Activated CD8-positive, alpha-beta memory T cell treated with anti-CD3 and anti-CD28 coated beads, Interleukin-2, amount 50 U/mL, for 1 hour (primary cell): ENCODE results near the gene RASD2.
A peak's percentile ranks its signal among the peaks of the same experiment; 100 is the strongest.

ENCODE experiments used
- DNase-seq: peaks from one replicate; pipeline ENCODE4 v3.0.0-alpha.2; 2020; ENCODE audit errors: extremely low read depth

RASD2 gene

DNA sequence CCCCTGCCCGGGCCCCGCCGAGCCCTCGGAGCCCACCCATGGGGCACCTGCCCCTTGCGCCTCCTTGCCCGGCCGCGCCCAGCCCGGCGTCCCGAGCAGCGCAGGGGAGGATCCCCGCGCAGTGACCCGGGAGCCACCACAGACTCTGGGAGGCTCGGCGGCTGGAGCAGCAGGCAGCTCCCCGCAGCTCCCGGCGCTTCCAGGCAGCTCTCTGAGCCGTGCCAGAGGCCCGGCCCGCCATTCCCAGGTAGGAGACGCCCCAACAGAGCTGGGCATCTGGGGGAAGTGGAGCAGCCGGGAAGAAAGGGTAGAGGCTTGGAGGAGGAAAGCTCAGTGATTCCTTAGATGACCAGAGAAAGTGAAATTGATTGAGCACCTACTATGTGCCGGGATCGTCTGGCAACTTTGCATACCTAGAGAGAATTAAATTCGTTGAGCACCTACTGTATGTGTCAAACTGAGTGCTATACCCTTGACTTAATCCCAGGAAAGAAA is 670 bp downstream of the RASD2 start:
- DNase-seq, result no peak

DNA sequence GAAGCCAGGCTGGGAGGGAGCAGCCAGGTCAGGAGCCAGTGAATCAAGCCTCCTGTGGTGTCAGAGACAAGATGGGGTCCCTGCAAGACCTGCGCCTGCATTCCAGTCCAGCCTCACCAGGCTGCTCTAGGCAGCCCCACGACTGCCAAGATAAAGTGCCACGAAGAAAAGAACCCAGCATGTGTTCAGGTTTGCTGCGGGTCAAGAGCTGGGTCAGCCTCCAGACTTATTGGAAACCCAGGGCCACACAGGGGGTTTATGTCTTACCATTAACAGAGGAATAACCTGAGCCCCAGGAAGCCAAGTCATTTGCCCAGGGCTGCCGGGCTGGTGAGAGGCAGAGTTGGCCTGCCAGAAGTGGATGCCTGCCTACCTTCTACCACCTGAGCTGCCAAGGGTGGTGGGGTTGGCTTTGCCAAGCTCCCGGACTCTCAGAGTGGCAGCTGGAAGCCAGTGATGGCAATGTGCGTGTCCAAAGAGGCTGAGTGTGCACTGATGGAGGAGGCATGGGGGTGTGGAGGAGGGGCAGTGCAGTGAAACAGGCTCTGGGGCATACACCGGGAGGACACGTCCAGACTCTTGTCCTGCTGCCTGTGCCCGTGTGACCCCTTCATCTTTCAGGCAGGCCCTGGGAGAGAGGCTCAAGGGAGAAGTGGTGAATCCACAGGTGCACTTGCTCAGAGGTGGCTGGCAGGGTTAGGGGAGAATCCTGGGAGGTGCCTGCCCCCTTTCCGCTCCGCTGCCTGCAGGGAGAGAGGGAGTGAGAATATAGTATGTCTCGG is 1.7 kb downstream of the RASD2 start:
- DNase-seq, result no peak

GRCh38 chr22:35542939-35543516 is 2.4 kb downstream of the RASD2 start:
- DNase-seq, result no peak

DNA sequence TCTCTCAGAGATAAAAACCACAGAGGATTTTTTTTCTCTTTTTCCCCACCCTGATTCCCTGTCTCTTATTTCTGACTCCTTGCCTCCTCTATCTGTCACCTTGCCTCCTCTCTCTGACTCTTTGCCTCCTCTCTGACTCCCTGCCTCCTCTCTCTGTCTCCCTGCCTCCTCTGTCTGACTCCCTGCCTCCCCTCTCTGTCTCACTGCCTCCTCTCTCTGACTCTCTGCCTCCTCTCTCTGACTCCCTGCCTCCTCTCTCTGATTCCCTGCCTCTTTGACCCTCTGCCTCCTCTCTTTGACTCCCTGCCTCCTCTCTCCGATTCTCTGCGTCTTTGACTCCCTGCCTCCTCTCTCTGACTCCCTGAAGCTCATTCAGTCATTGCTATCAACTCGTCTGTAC is 3.1 kb downstream of the RASD2 start:
- no peak for DNase-seq

DNA sequence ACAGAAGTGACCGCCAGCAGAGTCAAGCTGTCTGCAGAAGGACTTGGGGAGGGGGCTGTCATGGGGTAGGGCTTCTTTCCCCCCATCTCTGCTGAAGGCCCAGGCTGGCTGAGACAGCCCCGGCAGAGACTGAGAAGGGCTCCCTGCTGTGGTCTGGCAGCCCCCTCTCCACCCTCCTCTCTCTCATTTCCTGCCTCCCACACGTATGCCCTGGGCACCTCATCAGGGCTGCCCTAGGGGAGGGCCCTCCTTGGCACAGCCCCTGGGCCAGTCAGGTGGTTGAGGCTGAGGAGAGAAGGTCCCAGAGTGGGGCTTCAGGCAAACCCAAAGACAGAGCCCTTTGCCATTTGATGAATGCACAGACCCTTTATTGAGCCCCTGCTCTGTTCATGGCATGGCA is 3.6 kb downstream of the RASD2 start:
- DNase-seq, result no peak

DNA sequence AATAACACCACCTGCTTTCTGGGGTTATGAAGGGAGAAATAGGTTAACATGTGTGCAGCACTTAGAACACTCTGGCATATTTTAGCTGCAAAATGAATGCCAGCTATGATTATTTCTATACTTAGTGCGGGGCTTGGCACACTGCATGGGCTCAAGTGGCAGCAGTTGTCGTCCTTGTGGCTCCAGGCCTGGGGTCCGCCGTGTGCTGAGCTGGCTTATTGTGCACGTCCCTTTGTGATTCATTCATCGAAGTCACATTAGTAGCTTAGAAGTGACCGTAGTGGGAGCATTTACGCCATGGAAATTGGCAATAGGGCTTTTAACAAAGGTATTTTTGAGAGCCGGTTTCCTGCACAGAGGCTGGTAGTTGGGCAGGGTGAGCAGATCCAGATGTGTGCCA is 4.2 kb downstream of the RASD2 start:
- DNase-seq, result no peak

DNA sequence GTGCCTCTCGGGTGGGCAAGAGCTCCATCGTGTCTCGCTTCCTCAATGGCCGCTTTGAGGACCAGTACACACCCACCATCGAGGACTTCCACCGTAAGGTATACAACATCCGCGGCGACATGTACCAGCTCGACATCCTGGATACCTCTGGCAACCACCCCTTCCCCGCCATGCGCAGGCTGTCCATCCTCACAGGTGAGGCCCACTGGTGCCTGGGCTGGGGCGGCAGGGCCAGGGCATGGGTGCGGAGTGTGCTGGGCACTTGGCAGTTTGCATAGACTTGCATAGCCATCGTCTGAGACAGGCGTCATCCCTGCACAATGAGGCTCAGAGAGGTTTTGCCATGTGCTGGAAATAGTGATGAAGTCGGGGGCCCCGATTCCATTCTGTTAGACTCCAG is 6.3 kb downstream of the RASD2 start:
- no peak for DNase-seq

- DNase-seq, result no peak
Observed at GRCh38 chr22:35547987-35548721, 7.5 kb downstream of the RASD2 start.

DNA sequence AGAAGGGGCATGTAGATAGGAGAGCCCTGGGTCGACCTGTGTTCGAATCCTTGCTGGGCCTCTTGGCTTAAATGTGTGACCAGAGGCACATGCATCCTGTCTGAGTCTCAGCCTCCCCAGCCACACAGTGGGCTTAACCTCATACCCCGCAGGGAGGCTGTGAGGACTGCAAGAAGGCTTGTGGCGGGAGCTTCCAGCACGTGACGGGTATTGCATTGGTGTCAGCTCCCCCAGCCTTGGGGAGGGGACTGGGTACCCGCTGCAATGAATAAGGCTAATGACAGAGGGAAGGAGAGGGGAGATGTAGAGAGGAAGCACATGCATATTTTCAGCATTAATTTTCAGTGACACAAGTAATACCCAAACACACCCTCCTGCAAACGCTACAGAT is 8.1 kb downstream of the RASD2 start:
- DNase-seq, result no peak

DNA sequence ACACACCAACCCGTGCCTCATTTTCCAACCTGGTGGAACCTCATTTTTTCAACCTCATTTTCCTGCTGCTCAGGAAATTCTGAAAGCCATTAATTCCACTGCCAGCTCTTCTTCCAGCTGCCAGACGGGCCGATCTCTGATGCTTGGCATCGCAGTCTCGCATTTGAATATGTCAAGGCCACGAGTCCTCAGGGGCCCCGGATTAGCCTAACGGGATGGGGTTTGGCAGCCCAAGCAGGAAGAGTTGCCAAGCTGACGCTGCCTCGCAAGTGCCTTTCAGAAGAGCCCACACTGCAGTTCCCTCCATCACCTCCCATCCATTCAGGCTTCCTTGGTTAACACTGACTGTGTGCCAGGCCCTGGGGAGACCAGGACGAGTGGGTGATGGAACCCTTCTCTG is 8.7 kb downstream of the RASD2 start:
- DNase-seq, result no peak

GRCh38 chr22:35551549-35552177 is 11.0 kb downstream of the RASD2 start:
- DNase-seq, result no peak

- peak; percentile 53 for DNase-seq
Observed at GRCh38 chr22:35552196-35552842, 11.7 kb downstream of the RASD2 start.

- no peak for DNase-seq
Observed at GRCh38 chr22:35552846-35553245, 12.2 kb downstream of the RASD2 start.

DNA sequence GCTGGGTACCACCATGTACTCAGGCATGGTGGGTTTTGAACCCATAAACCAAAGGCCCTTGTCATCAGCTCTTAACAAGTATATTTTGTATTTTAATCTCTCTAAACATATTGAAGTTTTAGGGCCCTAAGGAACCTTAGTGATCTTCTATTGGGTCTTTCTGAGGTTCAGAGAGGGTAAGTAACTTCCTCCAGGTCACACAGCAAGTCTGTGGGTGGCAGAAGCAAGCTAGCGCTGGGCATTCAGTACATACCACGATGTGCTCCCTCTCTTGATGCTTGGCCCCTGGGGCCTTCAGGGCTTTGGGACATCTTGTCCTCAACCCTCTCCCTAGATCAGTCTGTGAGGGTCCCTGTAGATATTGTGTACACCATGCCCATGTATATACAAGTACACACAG is 12.7 kb downstream of the RASD2 start:
- no peak for DNase-seq

GRCh38 chr22:35554297-35554845 is 13.7 kb downstream of the RASD2 start:
- DNase-seq, result no peak

- DNase-seq, result no peak
Observed at GRCh38 chr22:35555483-35555890, 14.9 kb downstream of the RASD2 start.

- no peak for DNase-seq
Observed at GRCh38 chr22:35555946-35556547, 15.4 kb downstream of the RASD2 start.

DNA sequence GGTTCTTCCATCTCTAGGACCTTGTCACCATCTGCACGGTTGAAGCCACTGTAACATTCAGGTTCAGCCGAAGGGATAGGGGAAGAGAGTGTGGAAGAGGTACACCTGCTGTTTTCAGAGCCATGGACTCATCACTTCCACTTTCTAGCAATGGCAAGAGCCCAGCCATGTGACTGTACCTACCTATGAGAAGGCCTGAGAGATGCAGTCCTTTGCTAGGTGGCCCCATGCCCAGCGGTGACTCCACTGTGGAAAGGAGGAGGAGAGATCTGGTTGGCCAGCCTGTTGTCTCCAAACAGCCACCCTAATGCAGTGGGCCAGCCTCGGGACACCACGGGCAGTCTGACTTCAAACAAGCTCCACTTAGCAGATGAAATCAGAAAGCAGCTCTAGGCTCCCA is 16.0 kb downstream of the RASD2 start:
- no peak for DNase-seq

DNA sequence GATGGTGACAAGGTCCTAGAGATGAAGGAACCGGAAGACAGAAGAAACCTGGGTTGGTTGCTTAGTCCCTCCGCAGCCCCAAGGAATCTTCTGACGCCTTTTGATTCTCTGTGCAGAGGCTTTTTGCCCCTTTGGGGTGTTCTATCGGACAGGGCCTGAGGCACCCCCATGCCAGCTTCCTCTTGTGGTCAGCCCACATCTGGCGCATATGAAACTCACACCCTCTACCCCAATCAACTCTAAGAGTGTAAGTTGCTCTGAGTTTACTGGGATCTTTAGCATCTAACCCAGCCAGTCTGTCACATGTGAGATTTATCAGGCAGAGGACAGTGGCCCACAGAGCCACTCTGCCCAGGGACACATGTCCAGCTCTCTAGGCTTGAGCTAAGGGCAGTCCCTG is 17.4 kb downstream of the RASD2 start:
- no peak for DNase-seq

GRCh38 chr22:35558719-35559118 is 18.1 kb downstream of the RASD2 start:
- no peak for DNase-seq

DNA sequence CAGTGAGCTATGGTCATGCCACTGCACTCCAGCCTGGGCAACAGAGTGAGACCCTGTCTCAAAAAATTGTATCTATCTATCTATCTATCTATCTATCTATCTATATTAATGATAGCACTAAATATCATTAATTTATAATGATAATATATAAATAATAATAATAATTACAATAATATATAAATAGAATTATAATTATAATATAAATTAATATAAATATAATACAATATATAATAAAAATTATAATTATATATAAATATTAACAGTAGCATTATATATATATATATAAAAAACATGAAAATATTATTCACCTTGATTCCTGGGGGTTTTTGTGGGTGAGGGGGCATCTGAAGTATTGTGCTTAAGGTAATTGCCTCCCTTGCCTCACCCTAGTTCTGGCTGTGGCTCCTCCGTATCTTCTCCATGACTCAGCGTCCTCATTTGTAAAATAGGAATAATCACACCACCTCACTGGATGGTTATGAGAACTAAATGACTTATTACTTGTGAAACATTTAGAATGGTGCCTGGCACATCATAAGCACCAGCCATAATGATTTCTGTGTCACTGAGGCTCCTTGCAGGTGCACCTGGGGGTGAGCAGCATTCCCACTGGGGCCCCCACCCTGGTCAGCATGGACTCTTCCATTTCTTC is 18.8 kb downstream of the RASD2 start:
- DNase-seq, result no peak
